A549 treated with ZK216348 at 1 μM for 4 hours (cell line): Measurements from ENCODE around the gene ZNF275. TPM values are rescaled to one million over a fixed set of nuclear protein-coding genes. Genes with fewer than 3 reads are reported as not detected.

Experiments
- total RNA-seq: library from RNA; stranded (reverse); fragments of 200-300 nt; extraction: Qiagen RNA extraction; gene quantifications from 5 replicates; pipeline ENCODE4 v1.2.3, GENCODE V29; 2022; ENCODE audit warnings: low read depth

Gene ZNF275
- 5.0 to 6.3 TPM (median 5.5 TPM) in 5 replicates for total RNA-seq

GRCh38 chrX:153333821-153334653 lies at the start of gene ZNF275:
TSS of gene ZNF275 (plus strand) at chrX:153334153. CDS start at chrX:153336680, 2,527 bp downstream.

GRCh38 chrX:153321381-153322124 lies 12.4 kb upstream of the ZNF275 start, which contains the start of gene PNMA6F:
TSS of gene PNMA6F (minus strand) at chrX:153321767. CDS start at chrX:153320674, 1,093 bp downstream.

GRCh38 chrX:153401133-153401764 lies 67.3 kb downstream of the ZNF275 start, which contains the start of gene PNMA6E:
TSS of gene PNMA6E (minus strand) at chrX:153401350. CDS start at chrX:153398849, 2,501 bp downstream.

Other genes with a start within 250 kb of the ZNF275 start
- 0.09 to 0.28 TPM (median 0.18 TPM) in 4 of 5 replicates, not detected in the other for gene MAGEA1, start 154.9 kb upstream of the ZNF275 start, total RNA-seq
- gene PNMA6F, start 12.4 kb upstream of the ZNF275 start, total RNA-seq, result not detected in 5 replicates
- 0.08 to 0.09 TPM in 2 of 5 replicates, not detected in the others for gene PNMA6E, start 67.2 kb downstream of the ZNF275 start, total RNA-seq
- 0.46 to 0.77 TPM (median 0.54 TPM) in 5 replicates for gene ZFP92, start 77.3 kb downstream of the ZNF275 start, total RNA-seq
- 0.79 to 2.0 TPM (median 1.3 TPM) in 5 replicates for gene TREX2, start 111.9 kb downstream of the ZNF275 start, total RNA-seq
- gene HAUS7, start 136.4 kb downstream of the ZNF275 start, total RNA-seq, result 52.1 to 60.0 TPM (median 55.4 TPM) in 5 replicates
- 0.12 to 0.26 TPM (median 0.18 TPM) in 4 of 5 replicates, not detected in the other for gene BGN, start 160.8 kb downstream of the ZNF275 start, total RNA-seq
- 0.05 to 0.21 TPM (median 0.07 TPM) in 4 of 5 replicates, not detected in the other for gene ATP2B3, start 183.5 kb downstream of the ZNF275 start, total RNA-seq